ENCODE results near the gene MOV10L1. TPM values are rescaled to one million over a fixed set of nuclear protein-coding genes. Genes with fewer than 3 reads are reported as not detected.

Gene MOV10L1
- total and polyA plus RNA-seq, 2 donors (not counting 3 experiments of a cell fraction or from before 2014, with no cell fraction given), result 27.6 to 37.6 TPM

DNA sequence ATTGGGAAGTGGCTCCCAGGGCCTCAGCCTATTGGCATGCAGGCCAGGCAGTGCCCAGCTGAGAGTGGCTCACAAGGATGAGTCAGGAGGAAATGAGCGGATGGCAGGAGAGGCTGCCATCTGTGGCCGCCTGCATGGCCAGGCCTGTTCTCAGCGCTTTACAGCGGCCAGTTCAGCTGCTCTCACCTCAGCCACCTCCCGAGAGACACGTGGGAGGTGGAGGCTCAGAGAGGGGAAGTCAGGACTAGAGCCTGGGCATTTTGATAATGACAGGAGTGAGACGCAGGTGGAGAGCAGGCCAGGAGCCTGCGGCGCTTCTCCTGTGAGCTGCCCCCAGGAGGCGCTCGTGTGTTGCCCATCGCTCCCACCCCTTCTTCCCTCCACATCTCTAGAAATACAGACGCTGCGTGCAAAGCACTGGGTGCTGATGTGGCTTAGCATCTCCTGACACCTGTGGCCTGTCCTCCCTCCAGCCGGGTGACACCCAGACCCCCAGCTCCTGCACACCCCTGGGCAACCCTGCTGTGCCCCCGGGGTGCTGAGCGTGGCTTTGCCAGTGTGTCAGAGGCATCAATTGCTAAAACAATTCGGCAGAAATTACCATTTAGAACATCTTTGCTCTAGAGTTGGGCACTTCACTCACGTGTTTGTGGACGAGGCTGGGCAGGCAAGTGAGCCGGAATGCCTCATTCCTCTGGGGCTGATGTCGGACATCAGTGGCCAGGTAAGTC lies 59.4 kb downstream of the MOV10L1 start:
- no peak for TF ChIP-seq GATA2 (IDR thresholded peaks at IDR 0.05; ENCODE audit: insufficient read depth, insufficient read length, low read depth, low read length)
- TF ChIP-seq FOS (IDR thresholded peaks at IDR 0.05; ENCODE audit: borderline replicate concordance, insufficient read depth, low read length), result peak; percentile 41
- TF ChIP-seq MYC (IDR thresholded peaks at IDR 0.05; ENCODE audit: low read depth, low read length), result no peak
- no peak for TF ChIP-seq POLR2AphosphoS5 (IDR thresholded peaks at IDR 0.05; ENCODE audit: insufficient read depth, low read depth, low read length)
- TF ChIP-seq JUN (IDR thresholded peaks at IDR 0.05; ENCODE audit: borderline replicate concordance, insufficient read depth, insufficient read length, low read depth), result peak; percentile 7
- no peak for TF ChIP-seq EZH2 (IDR thresholded peaks at IDR 0.05; ENCODE audit: borderline replicate concordance, low read depth, low read length, severe bottlenecking)
- TF ChIP-seq, protein P1, sequence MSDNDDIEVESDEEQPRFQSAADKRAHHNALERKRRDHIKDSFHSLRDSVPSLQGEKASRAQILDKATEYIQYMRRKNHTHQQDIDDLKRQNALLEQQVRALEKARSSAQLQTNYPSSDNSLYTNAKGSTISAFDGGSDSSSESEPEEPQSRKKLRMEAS (IDR thresholded peaks at IDR 0.05; ENCODE audit: insufficient read depth, insufficient read length), result no peak
- TF ChIP-seq, protein P2, sequence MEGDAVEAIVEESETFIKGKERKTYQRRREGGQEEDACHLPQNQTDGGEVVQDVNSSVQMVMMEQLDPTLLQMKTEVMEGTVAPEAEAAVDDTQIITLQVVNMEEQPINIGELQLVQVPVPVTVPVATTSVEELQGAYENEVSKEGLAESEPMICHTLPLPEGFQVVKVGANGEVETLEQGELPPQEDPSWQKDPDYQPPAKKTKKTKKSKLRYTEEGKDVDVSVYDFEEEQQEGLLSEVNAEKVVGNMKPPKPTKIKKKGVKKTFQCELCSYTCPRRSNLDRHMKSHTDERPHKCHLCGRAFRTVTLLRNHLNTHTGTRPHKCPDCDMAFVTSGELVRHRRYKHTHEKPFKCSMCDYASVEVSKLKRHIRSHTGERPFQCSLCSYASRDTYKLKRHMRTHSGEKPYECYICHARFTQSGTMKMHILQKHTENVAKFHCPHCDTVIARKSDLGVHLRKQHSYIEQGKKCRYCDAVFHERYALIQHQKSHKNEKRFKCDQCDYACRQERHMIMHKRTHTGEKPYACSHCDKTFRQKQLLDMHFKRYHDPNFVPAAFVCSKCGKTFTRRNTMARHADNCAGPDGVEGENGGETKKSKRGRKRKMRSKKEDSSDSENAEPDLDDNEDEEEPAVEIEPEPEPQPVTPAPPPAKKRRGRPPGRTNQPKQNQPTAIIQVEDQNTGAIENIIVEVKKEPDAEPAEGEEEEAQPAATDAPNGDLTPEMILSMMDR (IDR thresholded peaks at IDR 0.05; ENCODE audit: extremely low read depth in 1 of 2, insufficient read depth in 1 of 2, low read depth in 1 of 2, low read length in 2 of 2), result peak; percentile 77 to 88
- no peak for TF ChIP-seq POLR2A (IDR thresholded peaks at IDR 0.05; ENCODE audit: low read depth, low read length)
- no peaks in the 10 kb centered on the region for H3K9me1 ChIP-seq (replicated peaks; ENCODE audit: control insufficient read depth, extremely low read depth, insufficient read depth, low read length)
- H3K36me3 ChIP-seq (ENCODE audit: control insufficient read depth in 2 of 2, extremely low read depth in 1 of 2, insufficient read depth in 2 of 2, low read length in 2 of 2), result peaks cover 11 to 49% of the 10 kb centered on the region in 2 experiments
- peak; percentile 80 for FAIRE-seq
- peak; percentile 58 for DNase-seq (ENCODE audit: low read depth, low spot score)
- H3K27me3 ChIP-seq (ENCODE audit: control insufficient read depth in 2 of 2, insufficient read depth in 2 of 2, low read length in 2 of 2), result no peaks in the 10 kb centered on the region
- H2AFZ ChIP-seq (ENCODE audit: low read depth, low read length), result no peak overlapping the region
- no peak overlapping the region for H3K4me3 ChIP-seq (replicated peaks in 1 of 3; ENCODE audit: insufficient read depth in 1 of 3, low read depth in 1 of 3, low read length in 3 of 3)
- ChIA-PET POLR2A (interaction anchor here (1.0 kb wide), 1 partner anchor 42 kb away, joined by 3 read pairs; no protein-coding TSS in a partner anchor), CTCF (interaction anchor here (0.6 to 2.3 kb wide), 16 partner anchors 16 to 218 kb away, joined by 3 to 19 read pairs (median 6); partner anchors contain the start of gene PANX2)
- H3K9ac ChIP-seq (replicated peaks; ENCODE audit: extremely low read depth, insufficient read depth, low read length), result no peak overlapping the region
- BruUV-seq (replicated peaks), result no TSS peak
- no peaks in the 10 kb centered on the region for H3K4me1 ChIP-seq (ENCODE audit: control insufficient read depth, extremely low read depth, insufficient read depth, low read length)
- H3K79me2 ChIP-seq (ENCODE audit: control insufficient read depth, insufficient read depth, low read length), result no peaks in the 10 kb centered on the region
- intact Hi-C loops (cut with micrococcal nuclease), result loop anchor here (1.0 to 2.0 kb wide), 4 partner anchors 37 to 194 kb away; partner anchors contain the start of genes PPP6R2 and SELENOO
- H3K9me3 ChIP-seq (replicated peaks; ENCODE audit: control insufficient read depth, insufficient read depth, low read length), result no peaks in the 10 kb centered on the region
- H3K27ac ChIP-seq (ENCODE audit: insufficient read depth, low read depth, low read length), result no peak overlapping the region
- dilution Hi-C loops (cut with MboI; ENCODE audit: extremely low pct_ligation_motif_present, low sequenced_read_pairs), result no loop called here
- no peak overlapping the region for H3K4me2 ChIP-seq (ENCODE audit: insufficient read depth, low read length)
- no peaks in the 10 kb centered on the region for H4K20me1 ChIP-seq (replicated peaks; ENCODE audit: control insufficient read depth, extremely low read depth, insufficient read depth, low read length)

All from endothelial cell of umbilical vein (primary cell).